Activated CD4-positive, CD25-positive, alpha-beta regulatory T cell (primary cell): ENCODE measurements around the gene OSGEP.

Experiments
- DNase-seq, 4 experiments: peaks; one replicate each; lab custom pipeline; 2025; lab: John Stamatoyannopoulos, UW

Gene OSGEP

GRCh38 chr14:20434701-20435581 is 19.7 kb downstream of the OSGEP start:
- DNase-seq = no peak

- no peak for DNase-seq
These were observed 24.6 kb downstream of the OSGEP start for GRCh38 chr14:20429801-20430669.

- no peak for DNase-seq
These were observed 25.8 kb downstream of the OSGEP start for GRCh38 chr14:20428802-20429201.

- no peak for DNase-seq
These were observed 26.6 kb downstream of the OSGEP start for GRCh38 chr14:20428010-20428365.

GRCh38 chr14:20427231-20428009 is 27.2 kb downstream of the OSGEP start:
- DNase-seq = no peak

GRCh38 chr14:20424851-20425250 is 29.8 kb downstream of the OSGEP start:
- DNase-seq = no peak

- DNase-seq = no peak
These were observed 31.7 kb downstream of the OSGEP start for GRCh38 chr14:20422886-20423285.

- DNase-seq = no peak
These were observed 33.3 kb downstream of the OSGEP start for GRCh38 chr14:20421267-20421666.

GRCh38 chr14:20419419-20419818 is 35.2 kb downstream of the OSGEP start:
- no peak for DNase-seq

GRCh38 chr14:20418501-20418909 is 36.1 kb downstream of the OSGEP start:
- no peak for DNase-seq

GRCh38 chr14:20417250-20418186 is 37.1 kb downstream of the OSGEP start:
- no peak for DNase-seq

GRCh38 chr14:20416223-20416622 is 38.4 kb downstream of the OSGEP start:
- no peak for DNase-seq

GRCh38 chr14:20415782-20416206 is 38.8 kb downstream of the OSGEP start:
- no peak for DNase-seq

GRCh38 chr14:20413744-20414082 is 40.9 kb downstream of the OSGEP start:
- DNase-seq = no peak

GRCh38 chr14:20412876-20413743 is 41.5 kb downstream of the OSGEP start, which contains the start of gene TEP1:
Gene TEP1 (minus strand): TSS chr14:20413501. CDS start chr14:20408439, 5,062 bp downstream.
- peak; percentile 43 to 53 (median 46) for DNase-seq

GRCh38 chr14:20412411-20412810 is 42.2 kb downstream of the OSGEP start:
- no peak for DNase-seq

GRCh38 chr14:20409226-20409625 is 45.4 kb downstream of the OSGEP start:
- DNase-seq = no peak

GRCh38 chr14:20403521-20403920 is 51.1 kb downstream of the OSGEP start:
- DNase-seq = no peak

GRCh38 chr14:20400965-20401593 is 53.5 kb downstream of the OSGEP start:
- no peak for DNase-seq

- no peak for DNase-seq
These were observed 54.0 kb downstream of the OSGEP start for GRCh38 chr14:20400589-20400964.
